ENCODE results near the gene ARHGEF28. TPM values are rescaled to one million over a fixed set of nuclear protein-coding genes. Genes with fewer than 3 reads are reported as not detected.

ARHGEF28 gene
- total RNA-seq, 2 experiments from 2014 or later: not detected

DNA sequence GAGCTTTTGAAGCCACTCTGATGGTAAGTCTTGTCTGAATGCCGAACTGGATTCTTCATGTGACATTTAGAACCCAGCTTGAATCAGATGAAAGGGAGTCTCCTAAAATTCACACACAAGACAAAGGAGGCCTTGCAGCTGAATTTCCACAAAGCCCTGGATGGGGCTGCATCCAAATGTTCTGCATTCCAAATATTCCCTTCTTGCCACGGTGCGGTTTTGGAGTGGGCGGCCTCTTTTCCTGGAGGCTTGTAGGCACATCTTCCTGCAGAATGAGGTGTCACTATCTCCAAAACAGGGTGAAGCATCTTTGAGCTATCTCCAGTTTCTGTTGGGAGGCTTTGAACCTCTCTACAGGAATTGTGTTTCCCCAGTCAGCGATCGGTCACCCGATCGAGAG, 342.7 kb downstream of the ARHGEF28 start:
- POLR2A ChIA-PET: no interaction called here

DNA sequence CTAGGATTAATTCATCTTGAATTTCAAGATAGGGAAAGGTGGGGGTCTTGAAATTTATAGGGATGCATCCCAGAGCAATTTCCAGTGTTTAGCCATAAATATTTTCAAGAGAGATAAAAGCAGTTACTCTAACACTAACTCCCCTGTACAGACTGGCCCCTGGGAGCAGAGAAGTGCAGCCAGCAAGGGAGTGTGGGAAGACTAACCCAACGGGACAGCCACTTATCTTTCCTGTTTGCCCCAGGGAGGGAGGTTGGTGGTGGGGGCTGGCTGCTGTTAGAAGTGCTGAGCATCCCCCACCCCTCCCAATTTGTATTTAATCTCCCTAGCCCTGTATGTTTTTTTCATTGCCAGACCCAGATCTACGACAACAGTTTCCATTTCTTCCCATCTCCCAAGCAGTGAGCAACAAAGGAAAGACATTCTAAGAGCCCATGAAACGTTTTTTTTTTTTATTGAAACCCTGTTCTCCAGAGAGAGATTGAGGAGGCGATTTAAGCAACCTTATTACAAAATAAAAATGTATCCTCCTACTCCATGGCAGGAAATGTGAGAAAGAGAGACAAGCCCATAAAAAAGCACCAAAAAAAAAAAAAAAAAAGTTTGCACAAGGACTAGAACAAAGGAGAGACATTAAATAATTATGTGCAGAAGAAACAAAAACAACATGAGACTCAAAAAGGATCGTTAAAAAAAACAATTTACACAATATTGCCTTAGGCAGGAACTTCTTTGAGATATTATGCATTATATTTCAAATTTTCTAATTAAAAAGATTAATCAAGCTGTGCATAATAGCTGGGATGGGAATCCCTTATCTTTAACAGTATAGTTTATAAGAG, 343.4 kb downstream of the ARHGEF28 start:
- ChIA-PET CTCF (no interaction called here), POLR2A (no interaction called here)

More for the DNA sequence above, 342.7 kb downstream of the ARHGEF28 start:
- CTCF ChIA-PET: no interaction called here

DNA sequence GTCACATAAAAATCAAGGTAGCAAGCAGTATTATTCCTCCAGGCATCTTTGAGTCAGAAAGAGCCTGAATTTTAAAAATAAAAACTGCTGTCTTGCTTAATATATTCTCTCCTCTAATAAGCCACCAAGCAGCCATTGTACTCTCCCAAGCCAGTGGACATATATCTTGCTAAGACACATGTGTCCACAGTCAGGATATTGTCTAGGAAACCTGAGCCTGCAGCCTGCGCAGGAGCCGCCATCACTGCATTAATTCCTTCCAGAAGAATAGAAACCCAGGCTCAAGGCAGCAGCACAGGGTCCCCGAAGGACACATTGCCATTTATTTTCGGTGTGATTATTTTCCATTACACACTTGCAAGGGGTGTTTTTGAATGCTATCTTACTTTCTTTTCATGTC, 345.3 kb downstream of the ARHGEF28 start:
- ChIA-PET POLR2A (no interaction called here), CTCF (no interaction called here)

DNA sequence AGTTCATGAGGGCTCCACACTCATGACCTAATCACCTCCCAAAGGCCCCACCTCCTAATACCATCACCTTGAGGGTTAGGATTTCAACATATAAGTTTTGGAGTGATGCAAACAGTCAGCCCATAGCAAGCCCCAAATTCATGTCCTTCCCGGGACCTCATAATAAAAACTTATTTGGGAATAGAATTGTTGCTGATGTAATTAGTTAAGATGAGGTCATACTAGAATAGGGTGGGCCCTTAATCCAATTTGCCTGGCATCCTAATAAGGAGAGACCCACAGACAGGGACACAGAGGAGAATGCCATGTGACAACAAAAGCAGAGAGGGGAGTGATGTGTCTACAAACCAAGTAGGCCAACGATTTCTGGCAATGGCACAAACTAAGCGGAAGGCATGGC, 347.1 kb downstream of the ARHGEF28 start:
- ChIA-PET CTCF (no interaction called here), POLR2A (no interaction called here)

DNA sequence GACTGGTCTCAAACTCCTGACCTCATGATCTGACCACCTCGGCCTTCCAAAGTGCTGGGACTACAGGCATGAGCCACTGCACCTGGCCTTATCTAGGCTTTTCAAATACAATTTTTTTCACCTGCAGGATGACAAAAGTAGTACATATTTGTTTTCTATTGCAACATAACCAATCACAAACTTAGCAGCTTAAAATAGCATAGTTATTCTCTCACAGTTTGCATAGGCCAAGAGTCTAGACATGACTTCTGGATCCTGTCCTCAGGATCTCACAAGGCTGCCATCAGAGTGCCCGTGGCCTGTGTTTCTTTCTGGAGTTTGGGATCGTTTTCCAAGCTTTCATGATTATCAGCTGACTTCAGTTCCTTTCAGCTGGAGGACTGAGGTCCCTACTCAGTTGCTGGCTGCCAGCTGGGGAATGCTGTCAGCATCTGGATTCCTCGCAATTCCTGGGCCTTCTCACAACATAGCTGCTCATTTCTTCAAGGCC, 348.9 kb downstream of the ARHGEF28 start:
- POLR2A ChIA-PET: no interaction called here
- CTCF ChIA-PET: no interaction called here

DNA sequence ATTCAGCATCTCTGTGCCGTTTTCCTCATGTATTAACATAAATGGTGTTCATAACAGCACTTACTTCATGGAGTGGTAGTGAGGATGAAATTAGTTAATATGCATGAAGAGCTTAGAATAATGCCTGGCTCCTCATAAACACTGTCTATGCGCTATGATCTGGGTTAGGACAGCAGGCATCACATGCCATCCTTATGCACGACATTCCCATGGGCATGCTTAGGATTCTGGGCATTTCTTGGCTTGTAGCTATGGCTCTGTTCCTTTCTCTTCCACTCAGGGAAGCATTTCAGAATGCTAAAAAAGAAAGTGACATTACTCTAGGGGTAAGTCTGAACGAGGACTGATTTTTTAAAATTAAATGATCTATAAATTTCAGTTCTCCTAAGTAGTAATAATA, 349.8 kb downstream of the ARHGEF28 start:
- ChIA-PET POLR2A (no interaction called here), CTCF (no interaction called here)

- ChIA-PET CTCF (no interaction called here), POLR2A (no interaction called here)
Observed at GRCh38 chr5:73977146-73977545, 351.1 kb downstream of the ARHGEF28 start.

DNA sequence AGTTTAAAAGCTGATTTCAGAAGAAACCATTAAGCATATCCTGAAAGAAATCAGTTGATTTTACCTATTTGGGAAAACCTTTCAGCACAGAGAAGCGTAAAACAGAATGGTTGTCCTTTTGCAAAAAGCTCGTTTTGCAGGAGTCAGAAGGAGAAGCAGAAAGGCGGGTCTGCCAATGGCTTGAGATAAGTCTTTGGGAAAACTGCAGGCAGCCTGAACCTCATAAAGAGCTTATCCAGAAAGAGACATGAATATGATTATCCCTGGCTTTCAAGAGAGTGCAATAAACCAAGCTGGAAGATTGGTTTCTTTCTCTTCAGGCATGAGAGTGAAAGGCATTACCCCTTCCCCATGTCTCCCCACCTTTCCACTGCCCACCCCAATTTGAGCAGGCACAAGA, 353.3 kb downstream of the ARHGEF28 start:
- CTCF ChIA-PET: no interaction called here
- POLR2A ChIA-PET: no interaction called here

GRCh38 chr5:73981704-73982103, 355.7 kb downstream of the ARHGEF28 start:
- ChIA-PET CTCF (no interaction called here), POLR2A (no interaction called here)

DNA sequence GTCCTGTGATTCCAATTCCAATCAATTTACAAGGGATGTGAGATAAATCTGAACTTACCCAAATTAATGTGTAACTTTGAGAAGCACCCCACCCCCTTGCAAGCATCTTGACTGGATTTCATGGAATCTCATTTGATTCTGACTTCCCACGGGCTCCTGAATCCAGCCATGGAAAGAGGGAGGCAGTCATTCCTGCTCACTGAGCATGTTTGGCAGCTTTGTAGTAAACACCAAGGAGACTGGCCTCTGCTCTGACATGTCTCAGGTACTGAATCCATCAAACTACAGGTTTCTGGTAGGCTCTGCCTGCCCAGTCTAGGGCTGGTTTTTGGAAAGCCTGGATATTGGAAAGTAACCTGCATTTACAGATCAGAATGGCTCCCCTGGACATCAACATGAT, 357.6 kb downstream of the ARHGEF28 start:
- CTCF ChIA-PET: no interaction called here
- POLR2A ChIA-PET: no interaction called here

DNA sequence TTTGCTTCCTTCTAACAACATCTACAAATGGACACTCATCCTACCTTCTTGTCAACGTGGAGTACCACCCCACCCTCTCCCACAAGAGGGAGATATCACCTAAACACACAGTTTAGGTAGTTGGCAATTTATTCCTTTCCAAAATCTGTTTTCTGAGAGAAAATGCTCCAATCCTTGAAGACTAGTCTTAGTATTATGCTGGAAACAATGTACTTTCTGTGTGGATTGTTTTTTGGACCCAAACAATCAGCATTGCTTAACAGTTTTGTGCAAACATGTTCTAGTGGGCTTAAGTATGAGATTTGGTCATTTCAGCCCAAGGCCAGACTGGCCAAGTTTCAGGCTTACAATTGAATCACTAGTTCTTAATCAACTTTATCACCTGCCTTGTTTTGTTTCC, 359.1 kb downstream of the ARHGEF28 start:
- ChIA-PET POLR2A (no interaction called here), CTCF (no interaction called here)

- ChIA-PET POLR2A (no interaction called here), CTCF (no interaction called here)
Observed at GRCh38 chr5:73986729-73987128, 360.7 kb downstream of the ARHGEF28 start.

- CTCF ChIA-PET: no interaction called here
- POLR2A ChIA-PET: no interaction called here
Observed at GRCh38 chr5:73987915-73988314, 361.9 kb downstream of the ARHGEF28 start.

DNA sequence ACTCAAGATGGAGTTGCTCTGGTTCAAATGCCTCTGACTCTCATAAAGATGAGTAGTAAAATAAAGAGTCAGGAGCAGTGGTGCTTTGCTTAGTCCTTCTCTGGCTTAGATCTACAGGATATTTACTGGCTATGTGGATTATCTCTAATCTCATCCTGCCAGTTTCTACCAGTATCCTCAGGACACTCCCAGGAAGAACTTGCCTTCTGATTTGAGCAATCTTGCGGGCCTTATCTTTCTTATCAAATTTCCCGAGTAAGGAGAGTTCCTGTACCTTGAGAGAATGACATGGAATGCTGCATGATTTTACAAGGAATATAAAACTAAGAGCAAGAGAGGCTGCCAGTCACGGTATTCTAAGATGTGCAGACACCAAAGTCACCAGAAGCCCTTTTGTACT, 364.0 kb downstream of the ARHGEF28 start:
- CTCF ChIA-PET: no interaction called here
- POLR2A ChIA-PET: no interaction called here

Other genes with a start within 250 kb of the ARHGEF28 start
- gene FOXD1, start 177.4 kb upstream of the ARHGEF28 start, total RNA-seq: under 1 TPM; 0.34 to 0.46 TPM
- 1,000 to 10,000 TPM; 1,003 to 1,035 TPM for gene BTF3, start 127.8 kb upstream of the ARHGEF28 start, total RNA-seq
- 10 to 100 TPM; 15.2 to 16.4 TPM for gene ANKRA2, start 60.6 kb upstream of the ARHGEF28 start, total RNA-seq
- 10 to 100 TPM; 54.1 to 57.4 TPM for gene UTP15, start 60.5 kb upstream of the ARHGEF28 start, total RNA-seq